ENCODE measurements around the gene CASP4. TPM values are rescaled to one million over a fixed set of nuclear protein-coding genes. Genes with fewer than 3 reads are reported as not detected.
A peak's percentile ranks its signal among the peaks of the same experiment; 100 is the strongest.

CASP4 gene
- total RNA-seq, 2 experiments from 2014 or later: 102 to 111 TPM

DNA sequence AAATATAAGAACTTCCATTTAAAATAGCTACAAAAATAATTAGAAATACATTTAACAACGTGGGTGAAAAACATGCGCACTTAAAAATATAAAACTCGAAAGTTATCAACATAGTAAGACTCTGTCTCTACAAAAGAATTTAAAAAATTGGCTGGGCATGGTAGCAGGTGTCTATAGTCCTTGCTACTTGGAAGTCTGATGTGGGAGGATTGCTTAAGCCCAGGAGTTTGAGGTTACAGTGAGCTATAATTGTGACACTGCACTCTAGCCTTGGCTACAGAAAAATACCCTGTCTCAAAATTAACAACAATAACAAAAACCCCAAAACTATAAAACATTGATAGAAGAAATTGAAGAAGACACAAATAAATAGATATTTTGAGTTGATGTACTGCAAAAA, 56.3 kb downstream of the CASP4 start:
- H3K9me3 Mint-ChIP-seq (ENCODE audit: insufficient read depth): no peaks in the 10 kb centered on the region
- ATAC-seq (no peak), DNase-seq (no peak)
- H3K27me3 Mint-ChIP-seq (ENCODE audit: low read depth): no peaks in the 10 kb centered on the region
- no peak overlapping the region for H3K4me3 Mint-ChIP-seq
- ChIA-PET POLR2A (no interaction called here), CTCF (interaction anchor here (1.0 to 1.2 kb wide), 2 partner anchors 13 to 89 kb away, joined by 3 read pairs; no protein-coding TSS in a partner anchor)
- H3K4me1 Mint-ChIP-seq (ENCODE audit: low read depth): peaks cover 31% of the 10 kb centered on the region
- peaks cover 20% of the 10 kb centered on the region for H3K36me3 Mint-ChIP-seq (ENCODE audit: low read depth)
- no peak overlapping the region for H3K27ac Mint-ChIP-seq

DNA sequence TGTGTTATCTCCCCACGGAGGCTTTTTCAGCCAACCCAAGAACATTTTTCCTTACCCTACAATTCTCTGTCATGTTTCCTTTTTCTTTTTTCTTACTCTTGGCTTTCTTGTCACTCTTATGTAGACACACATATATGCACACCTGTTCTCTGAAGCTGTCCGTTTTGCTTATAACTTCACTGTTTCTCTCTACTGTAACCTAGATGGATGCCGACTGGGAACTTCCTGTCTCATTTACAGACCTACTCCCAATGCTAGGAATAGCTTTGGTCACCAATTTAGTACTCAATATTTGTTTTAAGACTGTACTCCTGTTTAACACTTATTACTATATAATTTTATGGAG, 60.2 kb downstream of the CASP4 start:
- Mint-ChIP-seq H3K4me3 (no peak overlapping the region), H3K4me1 (ENCODE audit: low read depth) (peaks cover 13% of the 10 kb centered on the region), H3K27ac (peak overlapping the region; percentile 10), H3K36me3 (ENCODE audit: low read depth) (peaks cover 32% of the 10 kb centered on the region), H3K9me3 (ENCODE audit: insufficient read depth) (no peaks in the 10 kb centered on the region), H3K27me3 (ENCODE audit: low read depth) (no peaks in the 10 kb centered on the region)
- POLR2A ChIA-PET: no interaction called here
- CTCF ChIA-PET: interaction anchor here (1.0 to 1.4 kb wide), 4 partner anchors 8 to 13 kb away, joined by 3 to 7 read pairs (median 4); partner anchors contain the start of gene CASP12
- DNase-seq (no peak), ATAC-seq (no peak)

DNA sequence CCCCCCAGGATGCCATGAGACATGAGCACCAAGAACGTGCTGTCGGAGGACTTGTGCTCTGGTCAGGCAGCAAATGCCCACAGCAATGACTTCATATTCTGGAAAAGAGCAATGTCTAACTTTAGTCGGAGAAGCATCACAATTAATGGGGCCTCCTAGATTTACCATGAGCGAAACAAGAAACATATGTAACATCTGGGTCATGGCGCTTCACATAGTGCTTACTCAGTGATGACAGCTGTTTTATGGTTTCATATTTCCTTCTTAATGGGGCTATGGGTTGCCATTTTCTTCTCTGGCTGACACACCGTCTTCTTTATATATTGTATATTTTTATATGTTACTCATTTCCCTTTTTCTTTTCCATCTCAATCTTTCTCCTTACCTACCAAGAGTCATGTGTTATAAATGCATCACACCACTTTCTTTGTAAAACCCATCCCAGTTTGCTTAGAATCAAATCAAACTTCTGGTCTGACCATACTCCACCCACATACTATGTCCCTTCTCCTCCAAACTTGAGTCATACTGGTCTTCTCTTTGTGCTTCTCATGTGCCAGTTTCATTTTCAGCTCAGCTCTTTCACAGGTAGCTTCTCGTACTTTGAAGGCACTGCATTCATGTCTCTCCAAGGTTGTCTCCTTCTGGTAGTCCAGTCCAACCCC, 60.7 kb downstream of the CASP4 start:
- H3K4me3 Mint-ChIP-seq: no peak overlapping the region
- no peak for DNase-seq
- POLR2A ChIA-PET: interaction anchor here (0.7 kb wide), 1 partner anchor 37 kb away, joined by 3 read pairs; no protein-coding TSS in a partner anchor
- no peaks in the 10 kb centered on the region for H3K27me3 Mint-ChIP-seq (ENCODE audit: low read depth)
- no peak for ATAC-seq
- no peaks in the 10 kb centered on the region for H3K9me3 Mint-ChIP-seq (ENCODE audit: insufficient read depth)
- peaks cover 30% of the 10 kb centered on the region for H3K36me3 Mint-ChIP-seq (ENCODE audit: low read depth)
- CTCF ChIA-PET: interaction anchor here (1.0 to 1.4 kb wide), 3 partner anchors 9 to 11 kb away, joined by 3 to 7 read pairs (median 5); partner anchors contain the start of gene CASP12
- peaks cover 13% of the 10 kb centered on the region for H3K4me1 Mint-ChIP-seq (ENCODE audit: low read depth)
- H3K27ac Mint-ChIP-seq: peak overlapping the region; percentile 10

DNA sequence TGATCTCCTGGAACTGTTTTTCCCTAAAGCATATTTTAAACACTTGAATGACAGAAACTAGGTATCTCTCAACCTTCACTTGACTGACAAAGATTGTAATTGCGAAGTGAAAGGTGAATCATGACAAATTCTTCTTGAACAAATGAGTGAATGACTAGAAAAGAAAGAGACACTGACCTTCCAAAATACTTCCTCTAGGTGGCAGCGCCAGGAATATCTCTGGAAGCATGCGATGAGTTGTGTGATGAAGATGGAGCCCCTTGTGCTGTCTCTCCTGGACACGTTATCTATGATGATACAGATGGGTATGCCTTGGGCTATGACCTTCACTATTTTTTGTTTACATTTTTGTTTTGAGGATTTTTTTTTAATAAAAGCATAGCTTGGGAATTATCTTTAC, 63.1 kb downstream of the CASP4 start:
- Mint-ChIP-seq H3K27ac (no peak overlapping the region), H3K4me3 (no peak overlapping the region), H3K27me3 (ENCODE audit: low read depth) (no peaks in the 10 kb centered on the region), H3K36me3 (ENCODE audit: low read depth) (peaks cover 40% of the 10 kb centered on the region), H3K4me1 (ENCODE audit: low read depth) (peaks cover 25% of the 10 kb centered on the region), H3K9me3 (ENCODE audit: insufficient read depth) (no peaks in the 10 kb centered on the region)
- ChIA-PET POLR2A (no interaction called here), CTCF (no interaction called here)
- DNase-seq (no peak), ATAC-seq (no peak)

DNA sequence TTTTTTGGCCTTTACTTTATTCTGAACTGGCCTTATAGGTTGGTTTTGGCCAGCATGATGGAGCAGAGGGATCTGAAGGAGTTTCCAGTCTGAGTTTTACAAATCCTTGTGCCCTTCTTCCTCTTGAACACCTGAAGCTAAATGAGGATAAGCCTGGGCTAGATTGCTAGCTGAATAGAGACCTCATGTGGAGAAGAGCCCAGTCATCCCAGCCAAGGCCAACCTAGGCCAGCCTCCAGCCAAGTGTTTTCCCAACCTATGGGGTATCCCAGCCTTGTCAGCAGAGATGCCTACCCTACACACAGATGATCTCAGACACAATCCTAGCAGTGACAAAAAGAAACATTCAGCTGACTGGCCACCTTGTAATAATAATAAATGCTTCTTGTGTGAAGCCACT, 69.1 kb downstream of the CASP4 start:
- no peak overlapping the region for H3K4me3 Mint-ChIP-seq
- no peaks in the 10 kb centered on the region for H3K27me3 Mint-ChIP-seq (ENCODE audit: low read depth)
- DNase-seq (no peak), ATAC-seq (no peak)
- ChIA-PET POLR2A (no interaction called here), CTCF (interaction anchor here (0.8 to 1.0 kb wide), 3 partner anchors 12 to 26 kb away, joined by 3 read pairs; no protein-coding TSS in a partner anchor)
- peaks cover 29% of the 10 kb centered on the region for H3K4me1 Mint-ChIP-seq (ENCODE audit: low read depth)
- no peak overlapping the region for H3K27ac Mint-ChIP-seq
- H3K36me3 Mint-ChIP-seq (ENCODE audit: low read depth): peaks cover 19% of the 10 kb centered on the region
- no peaks in the 10 kb centered on the region for H3K9me3 Mint-ChIP-seq (ENCODE audit: insufficient read depth)

DNA sequence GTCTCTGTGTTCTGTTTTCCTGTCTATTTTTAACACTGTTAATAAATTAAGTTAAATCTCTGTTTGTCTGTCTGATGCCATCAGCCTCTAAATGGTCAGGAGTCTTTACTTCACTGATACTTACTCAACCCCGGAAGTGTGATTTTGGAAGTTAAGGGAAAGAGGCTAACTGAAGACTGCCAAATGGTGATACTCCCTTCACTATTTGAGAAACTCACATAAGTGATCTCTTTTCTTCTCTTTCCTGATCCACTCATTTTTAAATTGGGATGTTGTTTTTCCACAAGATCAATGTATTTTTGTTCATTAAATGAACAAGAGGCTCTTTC, 69.7 kb downstream of the CASP4 start:
- ChIA-PET CTCF (interaction anchor here (0.8 to 1.0 kb wide), 3 partner anchors 9 to 69 kb away, joined by 3 to 7 read pairs (median 3); partner anchors contain the start of gene CASP4), POLR2A (no interaction called here)
- DNase-seq: no peak
- Mint-ChIP-seq H3K4me1 (ENCODE audit: low read depth) (peaks cover 29% of the 10 kb centered on the region), H3K9me3 (ENCODE audit: insufficient read depth) (no peaks in the 10 kb centered on the region), H3K27ac (peak overlapping the region; percentile 82), H3K36me3 (ENCODE audit: low read depth) (peaks cover 15% of the 10 kb centered on the region), H3K4me3 (peak overlapping the region; percentile 53), H3K27me3 (ENCODE audit: low read depth) (no peaks in the 10 kb centered on the region)
- no peak for ATAC-seq

DNA sequence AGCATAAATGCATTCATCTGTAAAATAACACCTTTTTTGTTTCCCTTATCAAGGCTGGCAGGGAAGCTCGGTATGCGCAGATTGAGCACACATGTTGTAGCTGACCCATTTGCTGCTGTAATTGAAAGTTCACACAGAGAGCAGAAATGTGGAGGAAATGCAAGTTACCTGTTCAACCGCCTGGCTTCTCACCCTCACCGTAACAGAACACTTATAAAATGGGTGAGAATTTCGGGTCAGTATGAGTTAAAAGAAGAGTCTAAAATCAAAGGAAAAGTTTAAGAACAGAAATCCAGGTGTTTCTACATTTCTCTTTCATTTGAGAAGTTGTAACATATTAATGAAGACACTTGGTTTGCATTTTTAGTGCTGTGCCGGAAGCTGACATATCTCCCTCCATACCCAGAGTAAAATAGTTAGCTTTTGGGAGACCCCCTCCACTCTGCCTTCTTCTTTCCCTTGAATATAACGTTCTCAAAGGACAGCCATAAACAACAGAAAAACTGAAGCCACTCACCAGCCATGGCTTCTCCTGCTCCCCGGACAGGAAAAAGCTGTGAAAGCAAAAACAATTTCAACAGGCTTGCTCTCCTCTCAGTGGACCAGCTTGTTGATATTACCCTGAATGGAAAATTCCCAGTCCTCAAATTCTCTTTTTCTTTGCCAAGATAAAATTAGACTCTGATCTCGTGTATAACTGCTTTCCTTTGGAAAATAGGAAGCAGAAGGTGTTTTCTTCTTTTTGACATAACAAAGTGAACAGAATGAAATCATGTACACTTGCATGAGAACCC, 70.3 kb downstream of the CASP4 start, which contains the start of gene CASP12:
TSS of gene CASP12 (minus strand) at position 570 of the 794 bp plus-strand sequence.
- H3K36me3 Mint-ChIP-seq (ENCODE audit: low read depth): peaks cover 15% of the 10 kb centered on the region
- H3K27me3 Mint-ChIP-seq (ENCODE audit: low read depth): no peaks in the 10 kb centered on the region
- peak within 1 kb of the TSS; percentile 82 for H3K27ac Mint-ChIP-seq
- peak within 1 kb of the TSS; percentile 53 for H3K4me3 Mint-ChIP-seq
- DNase-seq: no peak
- H3K4me1 Mint-ChIP-seq (ENCODE audit: low read depth): peaks cover 29% of the 10 kb centered on the region
- ATAC-seq: peak; percentile 51
- H3K9me3 Mint-ChIP-seq (ENCODE audit: insufficient read depth): no peaks in the 10 kb centered on the region
- ChIA-PET POLR2A (no interaction called here), CTCF (interaction anchor here (0.5 to 1.0 kb wide), 4 partner anchors 9 to 70 kb away, joined by 3 to 7 read pairs (median 3); partner anchors contain the start of gene CASP4)

DNA sequence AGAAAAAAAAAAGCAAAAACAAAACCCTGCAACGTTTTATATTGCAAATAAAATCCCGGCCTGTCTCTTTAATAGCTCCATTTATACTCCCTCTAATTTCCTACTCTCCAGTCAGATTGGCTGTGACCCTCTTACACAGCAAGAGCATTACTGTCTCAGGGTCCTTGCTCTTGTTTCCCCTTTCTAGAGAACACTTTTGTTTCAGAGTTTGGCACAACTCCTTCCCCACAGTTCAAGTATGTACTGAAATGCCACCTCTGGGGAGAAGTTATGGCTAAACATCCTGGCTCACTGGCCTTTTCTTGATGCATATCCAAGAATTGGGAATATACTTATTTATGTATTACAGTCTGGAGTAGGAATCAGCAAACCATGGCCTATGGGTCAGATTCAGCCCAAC, 72.7 kb downstream of the CASP4 start:
- Mint-ChIP-seq H3K27ac (no peak overlapping the region), H3K4me3 (no peak overlapping the region), H3K9me3 (ENCODE audit: insufficient read depth) (no peaks in the 10 kb centered on the region), H3K4me1 (ENCODE audit: low read depth) (peaks cover 17% of the 10 kb centered on the region), H3K36me3 (ENCODE audit: low read depth) (peaks cover 5% of the 10 kb centered on the region), H3K27me3 (ENCODE audit: low read depth) (no peaks in the 10 kb centered on the region)
- CTCF ChIA-PET: interaction anchor here (0.9 to 1.3 kb wide), 2 partner anchors 13 to 20 kb away, joined by 3 to 4 read pairs; no protein-coding TSS in a partner anchor
- ATAC-seq: no peak
- POLR2A ChIA-PET: no interaction called here
- no peak for DNase-seq

DNA sequence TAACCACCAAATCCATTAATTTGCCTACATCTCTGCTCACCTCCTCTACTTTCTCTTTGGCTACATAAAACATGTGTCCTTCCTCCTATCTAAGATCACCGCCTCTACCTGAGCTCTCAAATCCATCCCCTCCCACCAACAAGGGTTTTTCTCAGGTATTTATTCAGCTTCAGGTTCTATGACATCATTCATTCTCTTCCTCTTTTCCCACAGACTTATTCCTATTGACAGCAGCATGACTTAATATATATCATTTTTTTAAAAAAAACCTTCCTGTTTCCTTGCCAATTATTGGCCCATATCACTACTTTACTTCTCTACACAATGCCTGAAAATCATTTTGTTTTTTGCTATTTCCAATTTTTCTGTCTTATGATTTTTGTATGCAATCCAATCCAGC, 74.5 kb downstream of the CASP4 start:
- no peaks in the 10 kb centered on the region for H3K36me3 Mint-ChIP-seq (ENCODE audit: low read depth)
- H3K9me3 Mint-ChIP-seq (ENCODE audit: insufficient read depth): no peaks in the 10 kb centered on the region
- peaks cover 17% of the 10 kb centered on the region for H3K4me1 Mint-ChIP-seq (ENCODE audit: low read depth)
- ATAC-seq (no peak), DNase-seq (no peak)
- no peaks in the 10 kb centered on the region for H3K27me3 Mint-ChIP-seq (ENCODE audit: low read depth)
- ChIA-PET CTCF (no interaction called here), POLR2A (no interaction called here)
- H3K27ac Mint-ChIP-seq: no peak overlapping the region
- no peak overlapping the region for H3K4me3 Mint-ChIP-seq

Other genes with a start within 250 kb of the CASP4 start
- gene CASP12, start 70.1 kb downstream of the CASP4 start, total RNA-seq: not detected
- gene CASP5, start 54.6 kb upstream of the CASP4 start, total RNA-seq: not detected
- 10 to 100 TPM; 87.6 to 97.8 TPM for gene CASP1, start 66.6 kb upstream of the CASP4 start, total RNA-seq
- gene CARD16, start 76.8 kb upstream of the CASP4 start, total RNA-seq: 10 to 100 TPM; 70.8 to 73.9 TPM
- not detected for gene CARD18, start 171.2 kb upstream of the CASP4 start, total RNA-seq

Data from activated CD8-positive, alpha-beta T cell treated with anti-CD3 and anti-CD28 coated beads, Interleukin-2, amount 10 ng/mL, durations not matched to agents 7 days and 5 days (primary cell).